Stimulated activated CD8-positive, alpha-beta memory T cell treated with anti-CD3 and anti-CD28 coated beads, Interleukin-15, amount 100 ng/mL, for 48 hours (primary cell): ENCODE measurements around the gene NOP53.
"Not testable (repeated sequence)": the region's sequence is repeated elsewhere in the genome, so short reads cannot be mapped to it uniquely, and the experiment has no call there.

ENCODE experiments used
- DNase-seq, 2 donors: peaks; one replicate each; pipeline ENCODE4 v3.0.0-alpha.2; 2020; ENCODE audit warnings: low read depth in 2 of 2

NOP53 gene

DNA sequence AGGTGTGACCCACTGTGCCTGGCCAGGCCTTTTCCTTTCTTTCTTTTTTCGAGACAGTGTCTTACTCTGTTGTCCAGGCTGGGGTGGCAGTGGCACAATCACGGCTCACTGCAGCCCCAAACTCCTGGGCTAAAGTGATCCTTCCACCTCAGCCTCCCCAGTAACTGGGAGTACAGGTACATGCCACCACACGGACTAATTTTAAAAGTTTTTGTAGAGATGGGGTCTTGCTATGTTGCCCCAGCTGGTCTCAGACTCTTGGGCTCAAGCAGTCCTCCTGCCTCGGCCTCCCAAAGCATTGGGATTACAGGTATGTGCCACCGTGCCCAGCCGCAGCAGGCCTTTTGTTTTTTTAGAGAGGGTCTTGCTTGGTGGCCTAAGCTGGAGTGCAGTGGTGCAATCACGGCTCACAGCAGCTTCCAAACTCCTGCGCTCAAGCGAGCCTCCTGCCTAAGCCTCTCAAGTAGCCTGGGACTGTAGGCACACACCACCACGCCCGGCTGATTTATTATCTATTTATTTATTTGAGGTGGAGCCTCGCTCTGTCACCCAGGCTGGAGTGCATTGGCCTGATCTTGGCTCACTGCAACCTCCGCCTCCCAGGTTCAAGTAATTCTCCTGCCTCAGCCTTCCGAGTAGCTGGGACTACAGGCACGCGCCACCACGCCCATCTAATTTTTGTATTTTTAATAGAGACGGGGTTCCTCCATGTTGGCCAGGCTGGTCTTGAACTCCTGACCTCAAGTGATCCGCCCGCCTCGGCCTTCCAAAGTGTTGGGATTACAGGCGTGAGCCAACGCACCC, 32.1 kb downstream of the NOP53 start:
- DNase-seq = not testable (repeated sequence)

GRCh38 chr19:47778049-47778953, 33.0 kb downstream of the NOP53 start, which contains the start of gene SELENOW:
Gene SELENOW (plus strand): TSS chr19:47778703. CDS start chr19:47778786, 83 bp downstream.
- peak; percentile 69 to 70 for DNase-seq

- DNase-seq = no peak
Observed at GRCh38 chr19:47778954-47779351, 33.6 kb downstream of the NOP53 start.

GRCh38 chr19:47779524-47780214, 34.3 kb downstream of the NOP53 start:
- no peak for DNase-seq

- no peak for DNase-seq
Observed at GRCh38 chr19:47780215-47780551, 34.8 kb downstream of the NOP53 start.

GRCh38 chr19:47781590-47782262, 36.4 kb downstream of the NOP53 start:
- DNase-seq = no peak

DNA sequence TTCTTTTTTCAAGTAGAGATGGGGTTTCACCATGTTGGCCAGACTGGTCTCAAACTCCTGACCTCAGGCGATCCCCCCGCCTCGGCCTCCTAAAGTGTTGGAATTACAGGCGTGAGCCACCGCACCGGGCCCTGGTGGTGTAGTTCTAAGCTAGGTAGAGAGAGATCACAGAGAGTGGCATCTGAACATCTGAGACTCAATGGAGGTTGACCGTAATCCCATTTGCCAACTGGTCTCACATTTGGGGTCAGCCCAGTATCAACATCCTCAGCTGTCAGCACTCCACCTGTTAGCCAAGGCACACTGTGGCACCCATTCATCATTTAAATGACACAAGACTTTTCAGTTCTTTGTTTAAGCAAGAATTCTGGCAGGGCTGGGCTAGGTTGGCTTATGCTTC, 41.2 kb downstream of the NOP53 start:
- DNase-seq = no peak

DNA sequence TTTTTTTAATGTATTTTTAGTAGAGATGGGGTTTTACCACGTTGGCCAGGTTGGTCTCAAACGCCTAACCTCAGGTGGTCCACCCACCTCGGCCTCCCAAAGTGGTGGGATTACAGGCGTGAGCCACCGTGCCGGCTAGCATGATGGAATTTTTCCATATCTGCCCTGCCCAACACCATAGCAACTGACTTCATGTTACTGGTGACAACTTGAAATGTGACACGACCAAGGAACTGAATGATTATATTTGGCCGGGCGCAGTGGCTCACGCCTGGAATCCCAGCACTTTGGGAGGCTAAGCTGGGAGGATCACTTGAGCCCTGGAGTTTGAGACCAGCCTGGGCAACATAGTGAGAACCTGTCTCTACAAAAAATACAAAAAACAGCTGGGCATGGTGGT, 42.0 kb downstream of the NOP53 start:
- not testable (repeated sequence) for DNase-seq

- not testable (repeated sequence) for DNase-seq
Observed at GRCh38 chr19:47789811-47790210, 44.5 kb downstream of the NOP53 start.

- DNase-seq = peak; percentile 67 to 68
Observed at GRCh38 chr19:47790398-47790814, 45.1 kb downstream of the NOP53 start.

DNA sequence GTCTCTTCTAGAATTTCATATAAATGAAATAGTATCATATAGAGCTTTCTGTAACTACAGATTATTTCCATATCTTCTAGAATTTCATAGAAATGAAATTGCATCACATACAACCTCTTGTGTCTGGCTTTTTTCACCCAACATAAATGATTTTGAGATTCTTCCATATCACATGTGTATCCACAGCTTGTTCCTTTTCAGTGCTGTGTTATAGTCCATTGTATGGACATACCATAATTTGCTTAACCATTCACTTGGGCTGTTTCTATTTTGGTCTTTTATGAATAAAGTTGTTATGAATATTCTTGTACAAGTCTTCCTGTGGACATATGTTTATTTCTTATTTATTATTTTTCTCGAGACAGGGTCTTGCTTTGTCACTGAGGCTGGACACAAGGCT, 47.3 kb downstream of the NOP53 start:
- no peak for DNase-seq

DNA sequence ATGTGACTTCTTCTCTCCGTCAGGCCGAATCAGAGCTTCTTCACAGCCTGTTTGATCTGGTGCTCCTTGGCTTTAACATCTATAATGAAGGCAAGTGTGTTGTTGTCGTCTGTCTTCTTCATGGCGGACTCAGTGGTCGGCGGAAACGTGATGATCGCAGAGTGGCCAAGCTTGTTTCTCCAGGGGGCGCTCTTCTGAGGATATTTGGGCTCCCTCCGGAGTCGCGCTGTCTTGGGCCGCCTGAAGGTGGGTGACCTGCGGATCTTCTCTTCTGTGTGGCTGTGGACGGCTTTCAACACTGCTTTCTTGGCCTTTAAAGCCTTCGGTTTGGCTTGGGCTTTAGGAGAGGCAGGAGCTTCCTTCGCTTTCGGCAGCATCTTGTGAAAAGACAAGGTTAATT, 49.2 kb downstream of the NOP53 start:
- DNase-seq = no peak

GRCh38 chr19:47796785-47797184, 51.4 kb downstream of the NOP53 start:
- no peak for DNase-seq

GRCh38 chr19:47797996-47798903, 52.9 kb downstream of the NOP53 start:
- no peak for DNase-seq

- no peak for DNase-seq
Observed at GRCh38 chr19:47798904-47799266, 53.5 kb downstream of the NOP53 start.

GRCh38 chr19:47801270-47801669, 55.9 kb downstream of the NOP53 start:
- no peak for DNase-seq

DNA sequence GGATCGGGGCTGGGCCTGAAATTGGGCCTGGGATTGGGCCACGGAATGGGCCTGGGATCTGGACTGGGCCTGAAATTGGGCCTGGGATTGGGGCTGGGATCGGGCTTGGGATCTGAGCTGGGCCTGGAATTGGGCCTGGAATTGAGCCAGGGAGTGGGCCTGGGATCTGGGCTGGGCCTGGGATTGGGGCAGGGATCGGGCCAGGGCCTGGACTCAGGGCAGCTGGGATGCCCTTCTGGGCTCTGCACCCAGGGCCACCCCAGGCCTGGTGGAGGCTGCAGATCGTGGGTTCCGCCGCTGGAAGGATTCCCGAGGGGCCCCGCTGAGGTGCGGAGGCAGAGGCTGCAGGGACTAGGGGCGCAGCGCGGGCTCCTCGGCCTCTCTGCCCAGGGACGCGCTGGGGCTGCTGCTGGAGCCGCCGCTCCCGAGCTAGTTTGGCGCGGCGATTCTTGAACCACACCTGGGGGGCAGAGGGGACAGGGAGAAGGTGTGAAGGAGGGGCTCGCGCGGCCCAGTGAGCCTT, 57.2 kb downstream of the NOP53 start:
- no peak for DNase-seq

GRCh38 chr19:47803148-47803547, 57.8 kb downstream of the NOP53 start:
- not testable (repeated sequence) for DNase-seq

- DNase-seq = not testable (repeated sequence)
Observed at GRCh38 chr19:47803671-47804070, 58.3 kb downstream of the NOP53 start.

- not testable (repeated sequence) for DNase-seq
Observed at GRCh38 chr19:47804451-47804850, 59.1 kb downstream of the NOP53 start, which contains the start of gene TPRX1. Gene TPRX1 (minus strand): TSS chr19:47804551. CDS start chr19:47804539, 12 bp downstream.
